HG03378 (cell line): ENCODE results near the gene ACSL1.

Source experiments
- ATAC-seq: cut with Tn5 transposase; IDR thresholded peaks from one replicate; pipeline ENCODE4 v1.9.1; 2021; ENCODE audit warnings: mild to moderate bottlenecking, moderate library complexity; ENCODE audit not compliant: unreplicated experiment

Gene ACSL1

DNA sequence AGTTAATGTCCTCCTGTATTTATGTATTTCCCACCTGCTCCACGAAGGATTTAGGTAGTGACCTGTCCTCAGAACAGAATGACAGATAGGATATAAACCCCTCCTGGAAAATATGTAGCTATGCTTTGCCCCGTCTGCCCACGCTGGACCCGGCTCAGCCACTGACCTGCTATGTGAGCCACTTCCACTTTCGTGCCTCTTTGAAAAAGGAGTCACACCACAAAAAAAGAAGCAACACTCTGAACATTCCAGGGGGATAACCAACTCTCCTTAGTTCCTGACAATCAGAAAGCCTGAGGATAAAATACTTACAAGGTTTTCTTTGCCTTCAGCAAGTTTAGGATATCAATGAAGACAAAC is 11.1 kb downstream of the ACSL1 start:
- ATAC-seq, result no peak

- no peak for ATAC-seq
Observed at GRCh38 chr4:184812651-184813181, 13.1 kb downstream of the ACSL1 start.

GRCh38 chr4:184812199-184812542 is 13.6 kb downstream of the ACSL1 start:
- no peak for ATAC-seq

DNA sequence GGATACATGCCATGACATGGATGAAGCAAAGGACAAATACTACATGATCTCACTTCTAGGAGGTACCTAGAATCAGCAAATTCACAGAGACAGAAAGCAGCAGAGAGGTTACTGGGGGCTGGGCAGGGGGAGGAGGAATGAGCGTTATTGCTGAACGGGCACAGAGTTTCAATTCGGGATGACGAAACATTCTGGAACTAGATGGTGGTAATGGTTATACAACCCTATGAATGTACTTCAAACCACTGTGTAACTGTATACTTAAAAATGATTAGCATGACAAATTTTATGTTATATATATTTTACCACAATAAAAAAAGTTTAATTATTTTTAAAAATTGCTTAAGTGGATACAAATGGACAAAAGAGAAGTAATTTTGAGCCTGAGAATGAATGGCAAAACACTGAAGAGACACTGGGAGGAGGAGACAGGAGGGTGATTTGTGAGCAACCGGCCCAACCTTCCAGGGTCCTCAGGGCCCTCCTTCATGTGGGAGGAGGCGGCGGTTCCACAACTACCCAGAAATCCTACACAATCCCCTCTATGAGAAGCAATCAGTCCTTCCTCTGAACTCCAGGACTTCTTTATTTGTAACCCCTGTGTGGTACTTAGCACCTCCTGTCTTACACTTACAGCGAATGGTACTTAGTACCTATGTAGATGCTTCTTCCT is 14.1 kb downstream of the ACSL1 start:
- ATAC-seq, result no peak

- ATAC-seq, result no peak
Observed at GRCh38 chr4:184810720-184811119, 15.0 kb downstream of the ACSL1 start.

DNA sequence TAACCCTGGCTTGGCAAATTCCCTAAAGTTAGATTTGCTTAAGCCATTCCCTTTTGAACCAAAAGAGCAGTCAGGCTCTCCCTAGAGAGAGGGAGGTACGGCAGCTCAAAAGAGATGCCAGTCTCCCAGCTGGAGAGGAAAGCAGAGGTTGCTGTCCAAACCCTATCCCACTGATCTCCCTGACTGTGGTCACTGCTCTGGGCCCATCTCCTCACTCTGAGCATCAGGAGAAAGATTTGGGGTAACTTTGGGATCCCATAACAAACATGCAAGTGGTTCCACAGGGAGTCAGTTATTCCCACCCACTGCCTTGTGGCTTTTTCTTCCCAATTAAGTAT is 17.1 kb downstream of the ACSL1 start:
- no peak for ATAC-seq

DNA sequence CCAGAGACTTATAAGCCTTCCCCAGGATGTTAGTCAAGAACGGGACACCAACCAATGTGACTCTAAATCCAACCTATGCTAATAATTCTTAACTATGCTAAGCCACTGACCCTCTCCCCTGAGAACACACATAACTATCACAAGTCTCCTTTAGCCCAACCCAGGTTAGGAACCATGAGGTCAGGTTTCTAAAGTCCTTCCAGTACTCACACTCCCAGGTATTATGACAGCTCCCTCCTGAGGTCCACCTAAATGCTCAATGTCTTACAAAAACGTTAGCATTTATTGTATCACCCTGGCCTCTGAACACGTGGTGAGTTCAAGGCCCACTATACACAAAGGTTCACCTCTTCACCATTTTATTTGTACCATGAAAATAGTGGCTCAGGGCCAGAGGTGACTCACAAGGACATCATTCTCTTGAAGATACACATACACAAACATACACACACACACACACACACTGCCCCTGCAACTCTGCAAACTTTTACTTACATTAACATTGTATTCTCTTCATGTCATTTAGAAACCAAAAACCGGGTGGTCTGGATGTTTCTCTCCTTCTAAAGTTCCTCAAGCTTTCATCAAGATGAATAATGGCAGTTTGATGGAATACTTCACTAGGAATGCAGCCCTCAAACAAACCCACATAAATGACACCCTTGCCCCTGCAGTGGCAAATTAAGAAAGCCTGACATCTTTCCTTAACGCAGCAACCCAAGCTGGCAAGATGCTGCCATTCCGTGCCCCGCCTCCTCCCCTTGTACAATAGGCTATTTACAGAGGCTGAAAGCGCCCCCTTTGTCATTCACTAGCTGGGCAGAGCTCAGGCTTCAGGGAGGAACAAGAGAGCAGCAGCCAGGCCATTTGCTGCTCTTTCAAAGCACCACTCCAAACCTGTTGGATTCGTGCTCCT is 17.7 kb downstream of the ACSL1 start:
- no peak for ATAC-seq

DNA sequence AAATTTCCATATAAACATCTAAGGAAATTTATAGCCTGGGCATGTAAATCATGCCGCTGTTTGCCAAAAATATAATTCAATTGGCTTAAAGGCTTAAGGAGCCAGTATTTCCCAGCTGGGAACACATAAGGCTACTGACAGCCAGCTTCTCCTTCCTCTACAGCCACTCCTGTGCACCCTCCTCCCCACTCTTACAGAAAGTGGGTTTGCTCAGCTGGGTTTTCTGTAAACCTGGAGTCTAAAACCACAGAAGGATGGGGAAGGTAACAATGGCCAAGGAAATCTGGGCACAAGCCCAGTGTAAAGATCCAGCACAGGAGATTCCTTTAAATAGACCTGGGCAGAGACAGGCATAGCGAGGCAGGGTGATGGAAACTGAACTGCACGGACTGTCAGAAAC is 18.5 kb downstream of the ACSL1 start:
- no peak for ATAC-seq

DNA sequence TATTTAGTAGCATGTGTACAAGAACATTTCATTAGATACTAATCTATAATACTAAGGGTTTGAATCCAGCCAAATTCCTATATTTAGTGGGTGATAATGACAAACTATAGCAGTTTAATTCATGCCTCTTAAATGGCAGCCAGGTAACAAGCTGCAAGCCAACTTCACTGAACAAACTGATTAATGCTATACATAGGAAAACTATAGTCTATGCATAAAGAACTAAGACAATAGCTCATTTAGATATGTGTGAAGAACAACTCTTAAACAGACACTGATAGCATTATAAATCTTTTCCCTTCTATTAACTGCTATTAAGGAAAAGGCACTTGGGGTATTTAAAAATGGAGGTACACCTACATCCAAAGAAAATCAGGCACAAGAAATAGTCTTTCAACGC is 19.1 kb downstream of the ACSL1 start:
- no peak for ATAC-seq

DNA sequence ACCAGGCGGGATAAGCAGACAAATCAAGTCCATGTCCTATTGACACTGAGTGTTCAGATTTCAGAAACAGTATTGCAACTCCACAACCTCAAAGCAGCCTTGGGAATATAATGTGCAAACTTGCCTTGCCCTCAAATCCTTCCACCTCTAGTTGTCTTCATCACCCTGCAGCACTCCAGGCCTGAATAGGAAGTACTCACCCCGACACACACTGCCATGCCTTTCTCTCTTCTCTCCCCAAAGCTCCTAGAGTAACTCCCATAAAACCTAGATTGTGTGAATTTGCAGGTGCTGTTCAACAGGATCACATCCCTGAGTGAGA is 19.6 kb downstream of the ACSL1 start:
- peak; percentile 18 for ATAC-seq

DNA sequence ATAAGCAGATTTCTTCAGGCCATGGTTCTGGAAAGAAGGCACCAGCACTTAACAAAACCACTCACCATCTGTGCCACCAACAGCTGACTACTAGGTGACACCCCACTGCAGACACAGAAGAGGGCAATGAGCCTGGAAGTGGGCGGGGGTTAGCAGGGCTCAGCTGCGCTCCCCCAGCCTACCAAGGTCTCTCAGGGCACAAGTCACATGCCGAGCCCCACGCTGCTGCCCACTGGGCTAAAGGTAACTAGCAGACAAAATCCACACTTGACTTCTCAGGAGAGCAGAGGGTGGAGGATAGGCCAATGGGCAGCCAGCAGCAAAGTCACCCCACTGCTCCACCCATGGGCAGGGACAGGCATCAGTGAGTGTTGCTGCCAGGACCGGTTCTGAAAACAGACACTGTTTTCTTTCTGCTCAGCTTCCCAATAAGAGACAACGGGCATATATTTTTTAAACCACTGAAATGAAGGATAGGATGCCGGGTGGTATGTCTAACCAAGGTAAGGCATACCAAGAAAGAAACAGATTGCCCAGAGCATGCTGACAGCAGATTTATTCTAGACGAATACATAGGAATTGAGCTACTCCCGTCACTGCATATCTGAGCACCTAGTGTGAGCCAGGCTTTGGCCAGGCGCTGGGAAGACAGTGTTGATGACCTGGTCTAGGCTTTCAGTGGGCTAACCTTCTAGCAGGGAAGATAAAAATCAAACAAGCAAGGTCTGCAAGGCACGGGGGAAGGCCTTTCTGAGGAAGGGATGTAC is 20.1 kb downstream of the ACSL1 start:
- peak; percentile 58 for ATAC-seq

DNA sequence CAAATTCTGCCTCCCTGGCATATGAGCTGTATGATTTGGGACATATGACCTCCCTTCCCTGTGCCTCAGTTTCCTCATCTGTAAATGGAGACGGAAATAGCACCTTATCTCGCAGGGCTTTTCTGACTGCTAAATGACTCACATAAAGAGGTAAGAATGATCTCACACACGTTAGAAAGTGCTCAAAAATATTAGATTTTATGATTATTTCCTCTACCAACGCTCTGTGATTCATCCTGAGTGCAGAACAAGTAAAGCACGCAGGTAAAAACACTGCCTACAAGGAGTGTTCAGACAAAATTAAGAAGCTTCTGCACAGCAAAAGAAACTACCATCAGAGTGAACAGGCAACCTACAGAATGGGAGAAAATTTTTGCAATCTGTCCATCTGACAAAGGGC is 21.1 kb downstream of the ACSL1 start:
- ATAC-seq, result no peak

DNA sequence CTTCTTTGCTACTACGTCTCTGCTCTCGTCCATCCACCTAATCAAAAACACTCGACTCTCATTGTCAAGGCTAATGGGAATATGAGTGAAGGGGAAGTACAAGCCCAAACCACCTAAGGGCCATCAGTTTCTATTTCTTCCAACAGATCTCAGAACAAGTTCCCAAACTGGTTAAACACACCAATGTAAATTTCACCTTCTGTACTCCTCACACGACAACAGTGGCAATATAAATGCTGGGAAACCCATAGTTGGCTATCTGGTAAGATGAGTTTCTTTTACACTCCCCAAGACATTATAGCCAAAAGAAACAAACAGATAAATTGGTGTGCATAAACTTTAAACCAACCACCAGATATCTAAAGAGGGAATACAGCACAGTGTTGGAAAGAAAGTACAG is 21.9 kb downstream of the ACSL1 start:
- ATAC-seq, result no peak

DNA sequence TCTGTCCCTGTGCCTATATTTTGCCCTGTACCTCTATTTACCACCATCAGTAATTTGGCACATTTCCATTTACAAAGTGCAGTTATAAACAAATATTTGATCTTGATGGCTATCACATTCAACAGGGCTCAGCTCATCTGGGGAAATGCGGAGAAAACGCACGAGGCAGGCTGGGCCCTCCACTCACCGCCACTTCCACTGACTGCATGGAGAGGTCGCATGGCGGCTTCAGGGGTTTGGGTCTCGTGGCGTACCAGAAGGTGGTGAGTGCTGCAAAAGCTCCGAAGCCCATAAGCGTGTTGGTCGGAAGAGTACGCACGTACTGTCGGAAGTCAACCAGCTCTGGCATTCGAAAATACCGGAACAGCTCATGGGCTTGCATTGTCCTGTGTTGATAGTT is 22.6 kb downstream of the ACSL1 start:
- ATAC-seq, result no peak

GRCh38 chr4:184802697-184803015 is 23.1 kb downstream of the ACSL1 start:
- ATAC-seq, result no peak

- no peak for ATAC-seq
Observed at GRCh38 chr4:184801781-184802696, 23.7 kb downstream of the ACSL1 start.

- ATAC-seq, result no peak
Observed at GRCh38 chr4:184798504-184798903, 27.3 kb downstream of the ACSL1 start.

- ATAC-seq, result no peak
Observed at GRCh38 chr4:184796906-184797305, 28.9 kb downstream of the ACSL1 start.

DNA sequence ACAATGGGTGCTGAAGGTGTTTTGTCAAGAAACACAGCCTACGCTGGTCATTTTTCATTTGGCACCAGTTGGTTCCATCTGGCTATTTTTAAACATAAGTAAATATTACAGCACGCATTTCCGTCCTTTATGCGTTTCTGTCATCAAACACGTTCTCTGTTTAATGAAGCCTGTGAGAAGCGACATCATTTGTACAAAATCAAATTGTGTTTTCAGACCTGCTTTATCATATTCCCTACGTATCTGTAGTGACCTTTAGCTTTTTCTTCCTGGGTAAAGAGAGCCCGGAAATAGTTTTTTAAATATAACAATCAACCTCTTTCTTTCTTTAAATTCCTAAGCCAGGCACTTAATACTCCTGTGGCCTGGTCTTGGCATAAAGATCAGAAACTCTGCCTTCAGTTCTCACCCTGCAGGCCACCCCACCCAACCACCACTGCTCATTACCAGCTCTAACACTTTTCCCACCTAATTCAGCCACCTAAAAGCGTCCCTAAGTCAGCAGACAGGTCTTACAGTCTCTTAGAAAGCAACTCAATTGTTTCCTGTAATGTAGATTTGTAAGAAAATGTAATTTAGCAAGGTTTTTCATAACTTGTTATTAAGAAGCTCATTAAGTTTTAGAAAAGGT is 30.4 kb downstream of the ACSL1 start:
- no peak for ATAC-seq

DNA sequence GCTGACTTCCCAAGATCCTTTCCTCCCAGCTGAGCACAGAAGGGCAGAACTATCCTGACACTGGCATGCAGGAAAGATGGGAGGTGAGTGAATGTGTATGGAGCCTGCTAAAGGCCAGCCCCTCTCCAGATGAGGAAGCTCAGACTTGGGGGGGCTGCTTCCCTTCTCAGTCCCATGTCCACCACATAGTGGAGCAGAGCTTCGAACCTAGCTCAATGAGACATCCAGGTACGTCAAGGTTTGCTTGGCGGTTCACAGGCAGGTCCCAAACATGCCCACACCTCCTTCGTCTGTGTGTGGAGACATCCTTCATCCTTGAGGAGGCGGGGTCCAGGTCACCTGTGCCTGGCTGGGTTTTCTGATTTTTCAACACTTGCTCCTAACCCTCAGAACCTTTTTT is 31.3 kb downstream of the ACSL1 start:
- ATAC-seq, result no peak
